ENCODE results near the gene MAEA. TPM values are rescaled to one million over a fixed set of nuclear protein-coding genes. Genes with fewer than 3 reads are reported as not detected.
A peak's percentile ranks its signal among the peaks of the same experiment; 100 is the strongest.

Gene MAEA
- total and polyA plus RNA-seq, 7 donors, result 26.7 to 41.6 (median 38.1) TPM

DNA sequence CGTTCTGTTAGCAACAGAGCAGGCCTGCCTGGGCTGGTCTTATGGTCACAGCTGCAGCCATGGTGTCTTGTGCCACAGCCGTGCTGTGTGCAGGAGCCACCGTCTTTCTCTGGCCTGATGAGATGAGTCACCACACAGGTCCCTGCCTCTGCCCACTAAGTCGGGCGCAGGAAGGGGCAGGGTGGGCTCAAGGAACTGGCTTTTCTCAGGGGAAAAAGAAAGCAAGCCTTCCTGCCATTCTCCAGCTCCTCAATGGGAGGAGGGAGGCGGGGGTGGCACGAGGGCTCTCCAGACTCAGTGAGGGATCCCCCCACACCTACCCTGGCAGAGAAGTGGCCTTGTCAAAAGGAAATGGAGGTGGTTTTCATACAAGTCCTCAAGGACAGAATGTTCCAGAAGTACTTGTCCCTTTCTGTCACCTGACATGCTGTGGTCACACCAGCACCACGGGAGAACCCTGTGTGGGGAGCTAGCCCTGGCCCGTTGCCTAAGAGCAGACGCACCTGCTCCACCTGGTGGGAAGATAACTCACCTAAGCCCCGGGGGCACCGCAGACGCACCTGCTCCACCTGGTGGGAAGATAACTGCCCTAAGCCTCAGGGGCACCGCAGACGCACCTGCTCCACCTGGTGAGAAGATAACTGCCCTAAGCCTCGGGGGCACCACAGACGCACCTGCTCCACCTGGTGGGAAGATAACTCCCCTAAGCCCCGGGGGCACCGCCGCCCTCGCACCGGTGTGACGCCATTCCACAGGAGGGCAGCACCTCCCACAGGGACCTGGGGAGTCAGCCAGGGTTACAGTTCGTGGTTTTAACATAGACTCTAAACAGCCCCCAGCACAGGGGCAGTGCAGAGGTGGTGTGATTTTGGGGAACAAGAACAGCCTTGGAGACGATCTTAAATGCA is 75.8 kb downstream of the MAEA start:
- ATAC-seq, result no peak
- intact Hi-C loops (cut with DNase I), result no loop called here
- Histone ChIP-seq H3K27ac (no peak overlapping the region), H3K4me1 (no peaks in the 10 kb centered on the region), H3K36me3 (ENCODE audit: insufficient read depth in 1 of 2, low read depth in 1 of 2) (peaks cover 3 to 23% of the 10 kb centered on the region in 2 donors), H3K9me3 (no peaks in the 10 kb centered on the region), H3K4me3 (no peak overlapping the region), H3K27me3 (ENCODE audit: insufficient read depth in 3 of 3, low read length in 2 of 3) (no peaks in the 10 kb centered on the region)
- TF ChIP-seq, protein P1, sequence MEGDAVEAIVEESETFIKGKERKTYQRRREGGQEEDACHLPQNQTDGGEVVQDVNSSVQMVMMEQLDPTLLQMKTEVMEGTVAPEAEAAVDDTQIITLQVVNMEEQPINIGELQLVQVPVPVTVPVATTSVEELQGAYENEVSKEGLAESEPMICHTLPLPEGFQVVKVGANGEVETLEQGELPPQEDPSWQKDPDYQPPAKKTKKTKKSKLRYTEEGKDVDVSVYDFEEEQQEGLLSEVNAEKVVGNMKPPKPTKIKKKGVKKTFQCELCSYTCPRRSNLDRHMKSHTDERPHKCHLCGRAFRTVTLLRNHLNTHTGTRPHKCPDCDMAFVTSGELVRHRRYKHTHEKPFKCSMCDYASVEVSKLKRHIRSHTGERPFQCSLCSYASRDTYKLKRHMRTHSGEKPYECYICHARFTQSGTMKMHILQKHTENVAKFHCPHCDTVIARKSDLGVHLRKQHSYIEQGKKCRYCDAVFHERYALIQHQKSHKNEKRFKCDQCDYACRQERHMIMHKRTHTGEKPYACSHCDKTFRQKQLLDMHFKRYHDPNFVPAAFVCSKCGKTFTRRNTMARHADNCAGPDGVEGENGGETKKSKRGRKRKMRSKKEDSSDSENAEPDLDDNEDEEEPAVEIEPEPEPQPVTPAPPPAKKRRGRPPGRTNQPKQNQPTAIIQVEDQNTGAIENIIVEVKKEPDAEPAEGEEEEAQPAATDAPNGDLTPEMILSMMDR (IDR thresholded peaks at IDR 0.05), result no peak
- 83 to 88% (median 85%) methylated on average over 22 to 25 of the region's 25 CpGs for WGBS, 3 donors
- peak; percentile 11 to 17 for DNase-seq

DNA sequence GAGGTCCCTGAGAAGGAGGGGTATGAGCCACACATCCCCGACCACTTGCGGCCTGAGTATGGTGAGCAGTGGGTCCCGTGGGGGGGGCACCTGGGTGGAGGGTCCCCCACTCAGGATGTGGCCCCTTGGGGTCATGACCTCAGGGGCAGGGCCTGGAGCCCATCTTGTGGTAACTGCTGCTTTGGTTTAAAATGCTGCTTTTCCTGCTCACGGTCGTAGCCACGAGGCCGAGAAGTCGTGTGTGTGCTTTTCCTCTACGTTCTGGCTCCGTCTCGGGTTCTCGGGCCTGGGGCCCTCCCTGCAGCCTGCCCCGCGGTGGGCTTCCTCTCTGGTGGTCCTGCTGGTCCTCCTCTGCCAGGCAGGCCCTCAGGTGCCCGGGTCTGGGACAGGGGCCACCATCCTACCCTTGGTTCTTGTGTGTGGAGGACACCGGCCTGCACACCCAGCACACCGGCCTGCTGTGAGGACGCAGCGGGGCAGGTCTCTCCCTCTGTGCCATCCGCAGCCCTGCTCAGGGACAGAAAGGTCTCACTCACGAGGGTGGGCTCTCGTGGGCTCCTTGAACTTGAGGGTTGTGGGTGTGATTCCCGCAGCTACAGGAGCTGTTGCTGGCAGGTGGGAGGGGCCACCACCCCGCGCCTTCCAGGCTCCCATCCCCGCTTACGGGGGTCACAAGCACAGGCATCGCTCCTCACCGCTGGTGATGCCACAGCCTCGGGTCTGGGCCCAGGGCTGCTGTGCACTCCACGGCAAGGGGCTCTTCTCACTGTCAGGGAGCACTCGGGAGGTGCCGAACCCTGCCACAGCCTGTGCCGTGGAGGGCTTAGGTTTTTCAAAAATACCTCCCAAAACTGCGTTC is 76.9 kb downstream of the MAEA start:
- Histone ChIP-seq H3K4me1 (no peaks in the 10 kb centered on the region), H3K36me3 (ENCODE audit: insufficient read depth in 1 of 2, low read depth in 1 of 2) (peaks cover 3 to 22% of the 10 kb centered on the region in 2 donors)
- WGBS, 3 donors, result 93 to 96% (median 95%) methylated on average over 33 to 35 of the region's 35 CpGs

DNA sequence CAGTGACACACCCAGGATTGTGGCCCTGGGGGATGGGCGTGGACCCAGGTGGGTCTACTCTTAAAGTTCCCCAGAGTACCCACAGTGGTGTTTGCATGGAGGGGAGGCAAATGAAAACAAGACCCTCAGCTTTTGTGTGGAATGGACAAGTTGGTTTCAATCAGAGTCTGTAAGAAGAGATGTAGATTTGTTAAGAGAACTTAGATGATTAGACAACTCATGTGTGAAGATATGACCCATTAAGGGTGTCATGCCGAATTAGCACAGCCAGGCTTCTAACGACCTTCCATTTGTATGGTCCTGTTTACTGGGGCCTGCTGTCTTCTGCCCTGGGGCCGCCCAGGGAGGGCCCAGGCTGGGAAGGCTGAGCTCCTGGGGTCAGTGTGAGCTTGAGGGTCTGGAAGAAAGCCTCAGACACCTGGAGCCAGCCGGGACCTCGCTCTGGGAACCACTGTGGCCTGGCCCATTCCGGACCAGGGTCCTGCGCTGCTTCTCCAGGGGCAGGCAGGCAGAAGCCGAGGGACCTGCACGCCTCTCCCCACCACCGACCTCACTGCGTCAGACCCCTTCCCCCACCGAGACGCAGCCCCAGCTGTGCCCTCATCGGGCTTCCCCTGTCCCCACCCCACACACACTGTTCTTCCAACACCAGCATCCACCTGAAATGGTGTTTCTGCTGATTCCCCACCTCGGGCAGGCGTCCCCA is 77.7 kb downstream of the MAEA start:
- TF ChIP-seq, protein P1 (IDR thresholded peaks at IDR 0.05), result no peak
- intact Hi-C loops (cut with DNase I), result no loop called here
- Histone ChIP-seq H3K4me1 (no peaks in the 10 kb centered on the region), H3K4me3 (no peak overlapping the region), H3K27ac (no peak overlapping the region), H3K27me3 (ENCODE audit: insufficient read depth in 3 of 3, low read length in 2 of 3) (no peaks in the 10 kb centered on the region), H3K9me3 (no peaks in the 10 kb centered on the region), H3K36me3 (ENCODE audit: insufficient read depth in 1 of 2, low read depth in 1 of 2) (peaks cover 3 to 30% of the 10 kb centered on the region in 2 donors)
- 93 to 95% (median 94%) methylated on average over 17 of the region's 17 CpGs for WGBS, 3 donors
- DNase-seq, result no peak
- ATAC-seq, result no peak

More for the DNA sequence above, 76.9 kb downstream of the MAEA start:
- H3K4me3 ChIP-seq, result no peak overlapping the region
- peak in 1 of 2 donors; percentile 45 for DNase-seq
- TF ChIP-seq, protein P1 (IDR thresholded peaks at IDR 0.05), result no peak
- H3K9me3 ChIP-seq, result no peaks in the 10 kb centered on the region
- ATAC-seq, result no peak
- intact Hi-C loops (cut with DNase I), result no loop called here
- no peaks in the 10 kb centered on the region for H3K27me3 ChIP-seq (ENCODE audit: insufficient read depth in 3 of 3, low read length in 2 of 3)
- H3K27ac ChIP-seq, result no peak overlapping the region

DNA sequence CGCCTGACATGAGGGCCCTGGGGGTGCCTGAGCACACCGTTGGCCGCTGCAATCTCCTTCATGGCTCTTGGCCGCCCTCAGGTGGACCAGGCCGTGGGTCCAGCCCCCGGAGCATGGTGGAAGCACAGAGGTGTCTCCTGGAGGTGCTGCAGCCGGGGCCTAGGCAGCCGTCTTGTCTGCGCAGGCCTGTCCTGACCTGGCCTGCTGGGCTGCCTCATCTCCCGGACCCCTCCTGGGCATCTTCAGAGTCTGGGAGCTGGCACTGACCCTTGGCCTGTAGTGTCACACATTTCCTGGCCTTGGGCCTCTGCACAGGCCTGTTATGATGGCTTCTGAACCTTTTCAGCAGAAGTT is 78.2 kb downstream of the MAEA start:
- no peak overlapping the region for H3K4me3 ChIP-seq
- DNase-seq (peak in 1 of 2 donors; percentile 41), ATAC-seq (no peak)
- intact Hi-C loops (cut with DNase I), result no loop called here
- peaks cover 3 to 32% of the 10 kb centered on the region in 2 donors for H3K36me3 ChIP-seq (ENCODE audit: insufficient read depth in 1 of 2, low read depth in 1 of 2)
- 87 to 91% (median 88%) methylated on average over 10 of the region's 10 CpGs for WGBS, 3 donors
- no peaks in the 10 kb centered on the region for H3K9me3 ChIP-seq
- H3K27ac ChIP-seq, result no peak overlapping the region
- no peaks in the 10 kb centered on the region for H3K4me1 ChIP-seq
- TF ChIP-seq, protein P1 (IDR thresholded peaks at IDR 0.05), result no peak
- H3K27me3 ChIP-seq (ENCODE audit: insufficient read depth in 3 of 3, low read length in 2 of 3), result no peaks in the 10 kb centered on the region

Measured in psoas muscle (tissue), 8 donors.